A549 (cell line): ENCODE measurements around the gene CTU1. TPM values are rescaled to one million over a fixed set of nuclear protein-coding genes. Genes with fewer than 3 reads are reported as not detected.

Experiments used
- ATAC-seq, 2 experiments: fragments of 200-7000 bp in 1 of 2; fragments of >200 bp in 1 of 2; cut with Nextera tagmentation in 1 of 2; cut with Tn5 transposase in 1 of 2; 3 replicates each; pipeline versions ENCODE4 v1.8.0 to v1.9.1; 2018 to 2020; ENCODE audit warnings: mild to moderate bottlenecking in 1 of 2, moderate library complexity in 1 of 2
- CTCF ChIA-PET: fragments of 300-600 bp; sonication (Branson Sonifier 250); formaldehyde crosslinking; extraction: SDS; loops from one replicate; lab custom pipeline; 2021; ENCODE audit warnings: antibody characterized with exemption, inconsistent platforms; lab: Yijun Ruan, JAX
- POLR2A ChIA-PET: fragments of 350-600 bp; formaldehyde crosslinking; extraction: SDS; loops from one replicate; lab custom pipeline; 2021; ENCODE audit warnings: antibody characterized with exemption, inconsistent platforms; lab: Yijun Ruan, JAX
- DNase-seq, 2 experiments: peaks; one replicate each; pipeline versions ENCODE4 v3.0.0 to v3.0.0-alpha.2; 2011 to 2016; ENCODE audit warnings: low read depth in 1 of 2, low spot score in 1 of 2
- FAIRE-seq: peaks from 2 replicates; lab custom pipeline; 2011; peaks lifted over from hg19 to GRCh38; lab: Jason Lieb, UNC
- H3K27ac ChIP-seq, 2 experiments: fragments of >200 bp; sonication (Bioruptor Twin); formaldehyde crosslinking; 3 replicates each; pipeline ENCODE4 v1.5.1; 2016 to 2017
- H3K4me1 ChIP-seq: fragments of >200 bp; sonication (Bioruptor Twin); formaldehyde crosslinking; 3 replicates; pipeline ENCODE4 v1.6.1; 2016
- H3K4me2 ChIP-seq: fragments of >200 bp; sonication (Bioruptor Twin); formaldehyde crosslinking; 3 replicates; pipeline ENCODE4 v1.6.1; 2016
- H3K4me3 ChIP-seq: fragments of >200 bp; sonication (Bioruptor Twin); formaldehyde crosslinking; 3 replicates; pipeline ENCODE4 v1.5.1; 2016
- H3K9me3 ChIP-seq: fragments of >200 bp; sonication (Bioruptor Twin); formaldehyde crosslinking; 3 replicates; pipeline ENCODE4 v1.6.1; 2016
- ATOH8 ChIP-seq: fragments of 250-450 bp; sonication (Bioruptor Pico); IDR thresholded peaks from 2 replicates; pipeline ENCODE4 v1.5.0; 2020; ENCODE audit warnings: low read depth, mild to moderate bottlenecking, moderate library complexity
- CBX2 ChIP-seq: fragments of 200-600 bp; sonication (generic); IDR thresholded peaks from 2 replicates; pipeline ENCODE4 v1.6.1; 2016; ENCODE audit warnings: low read depth, mild to moderate bottlenecking, borderline replicate concordance
- CEBPB ChIP-seq, 2 experiments: fragments of >200 bp in 1 of 2; sonication (Bioruptor Twin) in 1 of 2; formaldehyde crosslinking in 1 of 2; IDR thresholded peaks; 2 replicates each; pipeline ENCODE4 v1.6.1; 2012 to 2016
- CHD2 ChIP-seq: fragments of 150-350 bp; IDR thresholded peaks from 2 replicates; pipeline ENCODE4 v1.6.1; 2014; ENCODE audit warnings: low read length; ENCODE audit not compliant: partially characterized antibody
- CHD4 ChIP-seq: fragments of 200-600 bp; sonication (generic); IDR thresholded peaks from 2 replicates; pipeline ENCODE4 v1.6.1; 2016; ENCODE audit warnings: antibody characterized with exemption, mild to moderate bottlenecking, borderline replicate concordance
- CTCF ChIP-seq: fragments of >200 bp; sonication (Bioruptor Twin); formaldehyde crosslinking; IDR thresholded peaks from 3 replicates; pipeline ENCODE4 v1.5.1; 2016
- ESRRA ChIP-seq: fragments of 150-350 bp; IDR thresholded peaks from 2 replicates; pipeline ENCODE4 v1.6.1; 2014; ENCODE audit warnings: mild to moderate bottlenecking, low read length, borderline replicate concordance
- FOSL2 ChIP-seq, 2 experiments: fragments of 450-650 bp in 1 of 2; fragments of >200 bp in 1 of 2; sonication (Bioruptor Twin) in 1 of 2; formaldehyde crosslinking; IDR thresholded peaks; 2 replicates each; pipeline versions ENCODE4 v1.5.0 to v1.6.1; 2016 to 2020; ENCODE audit warnings: mild to moderate bottlenecking in 1 of 2, moderate library complexity in 1 of 2
- GATA3 ChIP-seq: IDR thresholded peaks from 2 replicates; pipeline ENCODE4 v1.6.1; 2012; ENCODE audit warnings: borderline replicate concordance
- HDAC2 ChIP-seq: fragments of 200-600 bp; sonication (generic); IDR thresholded peaks from 2 replicates; pipeline ENCODE4 v1.6.1; 2016
- MAZ ChIP-seq: fragments of 150-350 bp; IDR thresholded peaks from 2 replicates; pipeline ENCODE4 v1.6.1; 2014; ENCODE audit warnings: antibody characterized with exemption, low read depth, low read length, borderline replicate concordance
- PHF8 ChIP-seq: fragments of 200-600 bp; sonication (generic); IDR thresholded peaks from 2 replicates; pipeline ENCODE4 v1.6.1; 2016; ENCODE audit warnings: low read depth, mild to moderate bottlenecking, antibody characterized with exemption, moderate library complexity, borderline replicate concordance
- POLR2A ChIP-seq: IDR thresholded peaks from 2 replicates; pipeline ENCODE4 v1.6.1; 2012; ENCODE audit warnings: mild to moderate bottlenecking, low read length
- RAD21 ChIP-seq, 2 experiments: fragments of >200 bp in 1 of 2; sonication (Bioruptor Twin) in 1 of 2; formaldehyde crosslinking in 1 of 2; IDR thresholded peaks in 1 of 2; conservative IDR thresholded peaks in 1 of 2; 2 replicates in 1 of 2; 3 replicates in 1 of 2; pipeline ENCODE4 v1.6.1; 2012 to 2018; ENCODE audit warnings: inconsistent platforms in 1 of 2
- RNF2 ChIP-seq: fragments of 200-600 bp; sonication (generic); IDR thresholded peaks from 2 replicates; pipeline ENCODE4 v1.6.1; 2016; ENCODE audit warnings: low read depth, mild to moderate bottlenecking, antibody characterized with exemption, moderate library complexity, borderline replicate concordance
- SMC3 ChIP-seq: fragments of >200 bp; sonication (Bioruptor Twin); formaldehyde crosslinking; IDR thresholded peaks from 3 replicates; pipeline ENCODE4 v1.6.1; 2018; ENCODE audit warnings: inconsistent platforms
- ZSCAN20 ChIP-seq: fragments of 250-450 bp; sonication (Bioruptor Pico); IDR thresholded peaks from 2 replicates; pipeline ENCODE4 v1.8.0; 2022; ENCODE audit warnings: mild to moderate bottlenecking, moderate library complexity
- WGBS: methylation state at CpG from one replicate; pipeline ENCODE4 v1.1.6; 2017; ENCODE audit errors: missing lambda C conversion rate; 5-methylcytosine and 5-hydroxymethylcytosine counted together
- polyA plus RNA-seq, 4 experiments: library from polyadenylated mRNA; depleted of rRNA in 3 of 4; stranded (reverse); fragments of >200 nt; fragmentation: RNase III in 1 of 4; extraction: RNeasy Plus Mini Kit Qiagen cat#74134 plus additional on column Dnase treatment in 1 of 4; gene quantifications; 2 replicates in 3 of 4; 3 replicates in 1 of 4; pipeline ENCODE4 v1.2.3, GENCODE V29; 2011 to 2017

CTU1 gene
- polyA plus RNA-seq, 2 of the 4 experiments (the other 2 are of a cell fraction): 4.5 to 7.4 TPM

- FAIRE-seq (no peak), DNase-seq (no peak), ATAC-seq (no peak; a peak in 1 of 6 replicates)
- Histone ChIP-seq H3K4me2 (no peak overlapping the region), H3K4me1 (no peaks in the 10 kb centered on the region), H3K27ac (no peak overlapping the region), H3K9me3 (no peaks in the 10 kb centered on the region)
- WGBS: 8% methylated on average over 2 of the region's 4 CpGs
- CTCF ChIA-PET: interaction anchor here (0.6 to 4.3 kb wide), 3 partner anchors 12 to 156 kb away, joined by 3 to 31 read pairs (median 5); no protein-coding TSS in a partner anchor
- TF ChIP-seq HDAC2 (no peak), CHD4 (no peak), ATOH8 (CRISPR knock-in tag) (no peak), FOSL2 (IDR thresholded peaks at IDR 0.05) (no peak), FOSL2 (CRISPR knock-in tag; IDR thresholded peaks at IDR 0.05) (no peak), RAD21 (conservative IDR thresholded peaks at IDR 0.05 in 1 of 2, IDR thresholded peaks at IDR 0.05 in 1 of 2) (no peak), SMC3 (no peak), CTCF (no peak), CEBPB (IDR thresholded peaks at IDR 0.05) (no peak), GATA3 (no peak)
- TF ChIP-seq, all 56 proteins: peak for 0
- no peak overlapping the region for H3K4me3 ChIP-seq
- POLR2A ChIA-PET: interaction anchor here (0.6 to 0.9 kb wide), 2 partner anchors 9 to 137 kb away, joined by 3 read pairs; a partner anchor contains a TSS
Observed at GRCh38 chr19:51145916-51146493, 37.8 kb upstream of the CTU1 start.

DNA sequence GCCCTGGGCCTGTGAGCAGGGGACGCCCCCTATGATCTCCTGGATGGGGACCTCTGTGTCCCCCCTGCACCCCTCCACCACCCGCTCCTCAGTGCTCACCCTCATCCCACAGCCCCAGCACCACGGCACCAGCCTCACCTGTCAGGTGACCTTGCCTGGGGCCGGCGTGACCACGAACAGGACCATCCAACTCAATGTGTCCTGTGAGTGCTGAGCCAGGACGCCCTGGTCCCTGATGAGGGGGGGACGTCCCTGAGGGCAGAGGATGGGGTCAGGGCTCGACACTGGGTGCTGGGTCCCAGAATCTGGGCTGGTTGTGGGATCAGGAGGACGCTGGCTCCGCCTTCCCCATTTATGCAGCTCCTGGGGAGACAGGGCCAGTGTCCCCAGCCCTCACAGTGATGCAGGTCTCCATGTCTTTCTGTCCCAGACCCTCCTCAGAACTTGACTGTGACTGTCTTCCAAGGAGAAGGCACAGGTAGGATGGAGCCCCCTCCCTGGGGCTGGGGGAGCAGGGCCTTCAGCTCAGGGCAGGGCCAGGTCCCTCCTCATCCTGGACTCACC is 36.4 kb upstream of the CTU1 start:
- DNase-seq: no peak
- POLR2A ChIA-PET: no interaction called here
- no peaks in the 10 kb centered on the region for H3K9me3 ChIP-seq
- CTCF ChIA-PET: interaction anchor here (0.9 to 1.0 kb wide), 2 partner anchors 14 to 18 kb away, joined by 3 read pairs; no protein-coding TSS in a partner anchor
- WGBS: 22% methylated on average over 10 of the region's 11 CpGs
- no peaks in the 10 kb centered on the region for H3K4me1 ChIP-seq
- H3K4me3 ChIP-seq: no peak overlapping the region
- no peak overlapping the region for H3K27ac ChIP-seq
- ATAC-seq: no peak
- H3K4me2 ChIP-seq: no peak overlapping the region
- no peak for TF ChIP-seq GATA3
- no peak for TF ChIP-seq ZSCAN20 (CRISPR knock-in tag)
- TF ChIP-seq RNF2: no peak
- no peak for TF ChIP-seq CBX2
- no peak for TF ChIP-seq CTCF
- no peak for TF ChIP-seq PHF8
- no peak for TF ChIP-seq MAZ
- TF ChIP-seq CHD2: no peak
- TF ChIP-seq ESRRA: no peak
- TF ChIP-seq CHD4: no peak
- no peak for TF ChIP-seq POLR2A
- no peak for FAIRE-seq
